ENCODE measurements around the gene TRAF6. TPM values are rescaled to one million over a fixed set of nuclear protein-coding genes. Genes with fewer than 3 reads are reported as not detected.

Gene TRAF6
- total and polyA plus RNA-seq, 2 experiments from 2014 or later: 9.5 to 12.7 TPM

GRCh38 chr11:36458129-36458915 is 51.8 kb downstream of the TRAF6 start:
- no peaks in the 10 kb centered on the region for H3K9me3 ChIP-seq (ENCODE audit: low read depth)
- no peak overlapping the region for H3K4me3 ChIP-seq
- no peaks in the 10 kb centered on the region for H3K9me2 ChIP-seq (replicated peaks; ENCODE audit: insufficient read depth)
- DNase-seq (ENCODE audit: low spot score): no peak
- no peak for TF ChIP-seq EZH2 (IDR thresholded peaks at IDR 0.05; ENCODE audit: borderline replicate concordance)
- TF ChIP-seq EZH2phosphoT487 (IDR thresholded peaks at IDR 0.05; ENCODE audit: low read depth, severe bottlenecking, unreplicated experiment): no peak
- WGBS (ENCODE audit: low lambda C conversion rate, missing lambda C conversion rate): 91% methylated on average over 8 of the region's 8 CpGs
- no peak overlapping the region for H3K27ac ChIP-seq
- H3K36me3 ChIP-seq (replicated peaks; ENCODE audit: insufficient read depth, low read depth): no peaks in the 10 kb centered on the region
- H3K4me2 ChIP-seq: no peak overlapping the region
- no peak overlapping the region for H2AFZ ChIP-seq
- no peaks in the 10 kb centered on the region for H4K20me1 ChIP-seq (ENCODE audit: insufficient read depth, poor library complexity, severe bottlenecking)
- peaks cover 27% of the 10 kb centered on the region for H3K4me1 ChIP-seq (ENCODE audit: insufficient read depth)
- no peaks in the 10 kb centered on the region for H3K79me2 ChIP-seq
- no peaks in the 10 kb centered on the region for H3K27me3 ChIP-seq

- DNase-seq (ENCODE audit: low spot score): no peak
- Histone ChIP-seq H3K9me2 (replicated peaks; ENCODE audit: insufficient read depth) (no peaks in the 10 kb centered on the region), H3K4me1 (ENCODE audit: insufficient read depth) (peaks cover 41% of the 10 kb centered on the region), H3K4me2 (no peak overlapping the region), H3K79me2 (no peaks in the 10 kb centered on the region), H2AFZ (no peak overlapping the region), H3K36me3 (replicated peaks; ENCODE audit: insufficient read depth, low read depth) (no peaks in the 10 kb centered on the region), H3K4me3 (no peak overlapping the region), H3K27me3 (no peaks in the 10 kb centered on the region), H3K9me3 (ENCODE audit: low read depth) (no peaks in the 10 kb centered on the region), H4K20me1 (ENCODE audit: insufficient read depth, poor library complexity, severe bottlenecking) (no peaks in the 10 kb centered on the region), H3K27ac (peak overlapping the region; percentile 77)
- TF ChIP-seq EZH2phosphoT487 (IDR thresholded peaks at IDR 0.05; ENCODE audit: low read depth, severe bottlenecking, unreplicated experiment) (no peak), CTCF (IDR thresholded peaks at IDR 0.05; ENCODE audit: poor library complexity) (no peak), EZH2 (IDR thresholded peaks at IDR 0.05; ENCODE audit: borderline replicate concordance) (no peak)
- 85% methylated on average over 6 of the region's 6 CpGs for WGBS (ENCODE audit: low lambda C conversion rate, missing lambda C conversion rate)
Measured at GRCh38 chr11:36456156-36456555, 53.9 kb downstream of the TRAF6 start.

- Histone ChIP-seq H3K27ac (peak overlapping the region; percentile 77), H3K9me3 (ENCODE audit: low read depth) (no peaks in the 10 kb centered on the region), H3K4me3 (no peak overlapping the region), H3K79me2 (no peaks in the 10 kb centered on the region), H3K27me3 (no peaks in the 10 kb centered on the region), H3K9me2 (replicated peaks; ENCODE audit: insufficient read depth) (no peaks in the 10 kb centered on the region), H3K4me2 (no peak overlapping the region), H3K36me3 (replicated peaks; ENCODE audit: insufficient read depth, low read depth) (no peaks in the 10 kb centered on the region), H3K4me1 (ENCODE audit: insufficient read depth) (peaks cover 41% of the 10 kb centered on the region), H4K20me1 (ENCODE audit: insufficient read depth, poor library complexity, severe bottlenecking) (no peaks in the 10 kb centered on the region), H2AFZ (no peak overlapping the region)
- 55% methylated on average over 11 of the region's 11 CpGs for WGBS (ENCODE audit: low lambda C conversion rate, missing lambda C conversion rate)
- TF ChIP-seq EZH2phosphoT487 (IDR thresholded peaks at IDR 0.05; ENCODE audit: low read depth, severe bottlenecking, unreplicated experiment) (no peak), CTCF (IDR thresholded peaks at IDR 0.05; ENCODE audit: poor library complexity) (no peak), EZH2 (IDR thresholded peaks at IDR 0.05; ENCODE audit: borderline replicate concordance) (no peak)
- peak; percentile 79 for DNase-seq (ENCODE audit: low spot score)
Measured at GRCh38 chr11:36455658-36456111, 54.4 kb downstream of the TRAF6 start.

- 72% methylated on average over 17 of the region's 17 CpGs for WGBS (ENCODE audit: low lambda C conversion rate, missing lambda C conversion rate)
- no peaks in the 10 kb centered on the region for H3K27me3 ChIP-seq
- no peaks in the 10 kb centered on the region for H3K9me2 ChIP-seq (replicated peaks; ENCODE audit: insufficient read depth)
- H4K20me1 ChIP-seq (ENCODE audit: insufficient read depth, poor library complexity, severe bottlenecking): no peaks in the 10 kb centered on the region
- peak overlapping the region; percentile 77 for H3K27ac ChIP-seq
- H3K4me1 ChIP-seq (ENCODE audit: insufficient read depth): peaks cover 41% of the 10 kb centered on the region
- H3K4me3 ChIP-seq: no peak overlapping the region
- no peaks in the 10 kb centered on the region for H3K36me3 ChIP-seq (replicated peaks; ENCODE audit: insufficient read depth, low read depth)
- no peaks in the 10 kb centered on the region for H3K79me2 ChIP-seq
- TF ChIP-seq EZH2 (IDR thresholded peaks at IDR 0.05; ENCODE audit: borderline replicate concordance) (no peak), EZH2phosphoT487 (IDR thresholded peaks at IDR 0.05; ENCODE audit: low read depth, severe bottlenecking, unreplicated experiment) (no peak), CTCF (IDR thresholded peaks at IDR 0.05; ENCODE audit: poor library complexity) (no peak)
- no peak for DNase-seq (ENCODE audit: low spot score)
- H3K4me2 ChIP-seq: no peak overlapping the region
- no peaks in the 10 kb centered on the region for H3K9me3 ChIP-seq (ENCODE audit: low read depth)
- no peak overlapping the region for H2AFZ ChIP-seq
Measured at GRCh38 chr11:36454941-36455631, 55.0 kb downstream of the TRAF6 start.

Data from hepatocyte (in vitro differentiated cells).